ENCODE results near the gene SNX33. TPM values are rescaled to one million over a fixed set of nuclear protein-coding genes. Genes with fewer than 3 reads are reported as not detected.
A peak's percentile ranks its signal among the peaks of the same experiment; 100 is the strongest.

The SNX33 gene
- total and polyA plus RNA-seq, 2 of the 13 experiments (the other 11 are each of a cell fraction or from before 2014, with no cell fraction given): 11.0 to 11.6 TPM

DNA sequence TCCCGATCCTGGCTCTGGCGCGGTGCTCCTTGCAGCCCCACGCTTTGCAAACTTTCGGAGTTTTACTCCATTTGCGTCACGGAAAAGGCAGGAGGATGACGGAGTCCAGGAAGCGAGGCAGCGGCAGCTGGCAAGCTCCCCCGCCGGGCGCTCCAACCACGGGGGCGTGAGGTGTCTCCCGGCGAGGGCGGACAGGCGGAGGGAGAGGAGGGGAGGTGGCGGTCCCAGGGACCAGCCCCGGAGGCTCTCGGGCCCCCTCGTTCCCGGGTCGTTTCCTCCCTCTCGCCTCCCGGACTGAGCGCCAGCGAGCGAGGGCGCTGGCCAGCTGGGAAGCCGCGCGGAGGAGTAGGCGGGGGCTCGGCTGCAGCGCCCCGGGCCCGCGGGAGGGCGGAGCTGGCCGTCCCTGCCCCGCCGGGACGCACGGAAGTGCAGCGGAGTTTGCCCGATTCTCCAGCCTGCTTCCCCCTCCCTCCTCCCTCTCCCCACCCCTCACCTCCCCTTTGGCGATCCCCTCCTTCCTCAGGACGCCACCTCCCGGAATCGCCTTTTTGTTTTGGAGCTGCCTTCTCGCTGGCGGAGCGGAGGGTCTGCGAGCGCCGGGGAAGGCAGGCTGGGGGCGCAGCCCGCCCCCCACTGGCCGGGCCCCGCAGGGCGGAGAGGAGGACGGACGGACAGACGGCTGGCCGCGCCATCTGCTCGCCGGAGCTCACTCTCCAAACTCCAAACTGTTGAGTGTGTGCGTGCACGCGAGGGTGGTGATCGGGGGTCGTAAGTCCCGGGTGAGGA is at the start of gene SNX33 (continued):
- TF ChIP-seq ZNF782 (CRISPR knock-in tag; IDR thresholded peaks at IDR 0.05; ENCODE audit: borderline replicate concordance) (no peak), ZNF430 (CRISPR knock-in tag; IDR thresholded peaks at IDR 0.05) (no peak; the same call in 1 of the 2 replicates), ZFP37 (CRISPR knock-in tag; IDR thresholded peaks at IDR 0.05; ENCODE audit: borderline replicate concordance) (no peak), TP53 (CRISPR knock-in tag; conservative IDR thresholded peaks at IDR 0.05) (no peak), ZZZ3 (CRISPR knock-in tag; IDR thresholded peaks at IDR 0.05; ENCODE audit: borderline replicate concordance) (no peak), RXRA (CRISPR knock-in tag; IDR thresholded peaks at IDR 0.05) (no peak; the same call in 1 of the 2 replicates), ZNF556 (CRISPR knock-in tag; IDR thresholded peaks at IDR 0.05; ENCODE audit: borderline replicate concordance) (no peak), GLI4 (CRISPR knock-in tag; IDR thresholded peaks at IDR 0.05; ENCODE audit: borderline replicate concordance) (0 out of 2 replicates have a peak, but pooled peaks have one; percentile 14), FLYWCH1 (CRISPR knock-in tag; IDR thresholded peaks at IDR 0.05) (no peak), NFE2L2 (IDR thresholded peaks at IDR 0.05; ENCODE audit: low read length) (no peak), TEAD2 (CRISPR knock-in tag; IDR thresholded peaks at IDR 0.05) (no peak)
- TF ChIP-seq, protein P1, sequence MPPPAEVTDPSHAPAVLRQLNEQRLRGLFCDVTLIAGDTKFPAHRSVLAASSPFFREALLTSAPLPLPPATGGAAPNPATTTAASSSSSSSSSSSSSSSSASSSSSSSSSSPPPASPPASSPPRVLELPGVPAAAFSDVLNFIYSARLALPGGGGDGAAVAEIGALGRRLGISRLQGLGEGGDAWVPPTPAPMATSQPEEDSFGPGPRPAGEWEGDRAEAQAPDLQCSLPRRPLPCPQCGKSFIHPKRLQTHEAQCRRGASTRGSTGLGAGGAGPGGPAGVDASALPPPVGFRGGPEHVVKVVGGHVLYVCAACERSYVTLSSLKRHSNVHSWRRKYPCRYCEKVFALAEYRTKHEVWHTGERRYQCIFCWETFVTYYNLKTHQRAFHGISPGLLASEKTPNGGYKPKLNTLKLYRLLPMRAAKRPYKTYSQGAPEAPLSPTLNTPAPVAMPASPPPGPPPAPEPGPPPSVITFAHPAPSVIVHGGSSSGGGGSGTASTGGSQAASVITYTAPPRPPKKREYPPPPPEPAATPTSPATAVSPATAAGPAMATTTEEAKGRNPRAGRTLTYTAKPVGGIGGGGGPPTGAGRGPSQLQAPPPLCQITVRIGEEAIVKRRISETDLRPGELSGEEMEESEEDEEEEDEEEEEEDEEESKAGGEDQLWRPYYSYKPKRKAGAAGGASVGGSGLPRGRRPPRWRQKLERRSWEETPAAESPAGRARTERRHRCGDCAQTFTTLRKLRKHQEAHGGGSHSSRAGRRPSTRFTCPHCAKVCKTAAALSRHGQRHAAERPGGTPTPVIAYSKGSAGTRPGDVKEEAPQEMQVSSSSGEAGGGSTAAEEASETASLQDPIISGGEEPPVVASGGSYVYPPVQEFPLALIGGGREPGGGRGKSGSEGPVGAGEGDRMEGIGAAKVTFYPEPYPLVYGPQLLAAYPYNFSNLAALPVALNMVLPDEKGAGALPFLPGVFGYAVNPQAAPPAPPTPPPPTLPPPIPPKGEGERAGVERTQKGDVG (CRISPR knock-in tag; IDR thresholded peaks at IDR 0.05; ENCODE audit: borderline replicate concordance): no peak
- TF ChIP-seq, protein P2, sequence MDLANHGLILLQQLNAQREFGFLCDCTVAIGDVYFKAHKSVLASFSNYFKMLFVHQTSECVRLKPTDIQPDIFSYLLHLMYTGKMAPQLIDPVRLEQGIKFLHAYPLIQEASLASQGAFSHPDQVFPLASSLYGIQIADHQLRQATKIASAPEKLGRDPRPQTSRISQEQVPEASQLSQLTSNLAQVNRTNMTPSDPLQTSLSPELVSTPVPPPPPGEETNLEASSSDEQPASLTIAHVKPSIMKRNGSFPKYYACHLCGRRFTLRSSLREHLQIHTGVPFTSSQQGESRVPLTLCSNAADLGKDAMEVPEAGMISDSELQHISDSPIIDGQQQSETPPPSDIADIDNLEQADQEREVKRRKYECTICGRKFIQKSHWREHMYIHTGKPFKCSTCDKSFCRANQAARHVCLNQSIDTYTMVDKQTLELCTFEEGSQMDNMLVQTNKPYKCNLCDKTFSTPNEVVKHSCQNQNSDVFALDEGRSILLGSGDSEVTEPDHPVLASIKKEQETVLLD (CRISPR knock-in tag; IDR thresholded peaks at IDR 0.05; ENCODE audit: low read depth): peak; percentile 92
- TF ChIP-seq, protein P3, sequence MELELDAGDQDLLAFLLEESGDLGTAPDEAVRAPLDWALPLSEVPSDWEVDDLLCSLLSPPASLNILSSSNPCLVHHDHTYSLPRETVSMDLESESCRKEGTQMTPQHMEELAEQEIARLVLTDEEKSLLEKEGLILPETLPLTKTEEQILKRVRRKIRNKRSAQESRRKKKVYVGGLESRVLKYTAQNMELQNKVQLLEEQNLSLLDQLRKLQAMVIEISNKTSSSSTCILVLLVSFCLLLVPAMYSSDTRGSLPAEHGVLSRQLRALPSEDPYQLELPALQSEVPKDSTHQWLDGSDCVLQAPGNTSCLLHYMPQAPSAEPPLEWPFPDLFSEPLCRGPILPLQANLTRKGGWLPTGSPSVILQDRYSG (CRISPR knock-in tag; IDR thresholded peaks at IDR 0.05): no peak
